ENCODE results near the gene ZNF597. TPM values are rescaled to one million over a fixed set of nuclear protein-coding genes. Genes with fewer than 3 reads are reported as not detected.
A peak's percentile ranks its signal among the peaks of the same experiment; 100 is the strongest.

ZNF597 gene
- total RNA-seq, 4 donors from 2014 or later, result 0.81 to 1.3 (median 0.96) TPM

DNA sequence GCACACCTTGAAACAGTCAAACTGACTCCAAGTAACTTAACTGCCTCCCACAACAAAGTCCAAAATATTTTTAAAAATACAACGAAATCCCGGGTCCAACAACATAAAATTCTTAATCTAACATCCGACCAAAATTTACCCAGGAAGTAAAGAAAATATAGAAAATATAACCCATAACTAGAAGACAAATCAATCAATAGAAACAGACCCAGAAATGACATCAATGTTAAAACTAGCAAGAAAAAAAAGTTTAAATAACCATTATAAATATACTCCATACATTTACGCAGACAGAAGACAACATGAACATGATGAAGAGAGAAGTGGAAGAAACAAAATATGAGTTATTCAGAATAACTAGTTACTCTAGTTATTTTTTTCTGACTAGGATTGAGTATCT lies 3.7 kb downstream of the ZNF597 start:
- Histone ChIP-seq H3K4me3 (no peak overlapping the region), H3K4me1 (peaks cover under 1 to 8% of the 10 kb centered on the region in 2 donors), H3K27ac (no peak overlapping the region), H3K36me3 (peaks cover 0 to 28% of the 10 kb centered on the region in 2 donors), H3K27me3 (no peaks in the 10 kb centered on the region), H3K9me3 (peaks cover 0 to 19% (median 0%) of the 10 kb centered on the region in 3 donors)
- TF ChIP-seq, protein P1, sequence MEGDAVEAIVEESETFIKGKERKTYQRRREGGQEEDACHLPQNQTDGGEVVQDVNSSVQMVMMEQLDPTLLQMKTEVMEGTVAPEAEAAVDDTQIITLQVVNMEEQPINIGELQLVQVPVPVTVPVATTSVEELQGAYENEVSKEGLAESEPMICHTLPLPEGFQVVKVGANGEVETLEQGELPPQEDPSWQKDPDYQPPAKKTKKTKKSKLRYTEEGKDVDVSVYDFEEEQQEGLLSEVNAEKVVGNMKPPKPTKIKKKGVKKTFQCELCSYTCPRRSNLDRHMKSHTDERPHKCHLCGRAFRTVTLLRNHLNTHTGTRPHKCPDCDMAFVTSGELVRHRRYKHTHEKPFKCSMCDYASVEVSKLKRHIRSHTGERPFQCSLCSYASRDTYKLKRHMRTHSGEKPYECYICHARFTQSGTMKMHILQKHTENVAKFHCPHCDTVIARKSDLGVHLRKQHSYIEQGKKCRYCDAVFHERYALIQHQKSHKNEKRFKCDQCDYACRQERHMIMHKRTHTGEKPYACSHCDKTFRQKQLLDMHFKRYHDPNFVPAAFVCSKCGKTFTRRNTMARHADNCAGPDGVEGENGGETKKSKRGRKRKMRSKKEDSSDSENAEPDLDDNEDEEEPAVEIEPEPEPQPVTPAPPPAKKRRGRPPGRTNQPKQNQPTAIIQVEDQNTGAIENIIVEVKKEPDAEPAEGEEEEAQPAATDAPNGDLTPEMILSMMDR (IDR thresholded peaks at IDR 0.05 in 4 of 5, conservative IDR thresholded peaks at IDR 0.05 in 1 of 5), result no peak
- TF ChIP-seq POLR2A (IDR thresholded peaks at IDR 0.05), result no peak
- in situ Hi-C loops (cut with MboI; ENCODE audit: low sequenced_read_pairs in 4 of 4) (no loop called here), intact Hi-C loops (cut with DNase I; ENCODE audit: low total_unique reads) (no loop called here)
- DNase-seq (no peak), ATAC-seq (no peak)

DNA sequence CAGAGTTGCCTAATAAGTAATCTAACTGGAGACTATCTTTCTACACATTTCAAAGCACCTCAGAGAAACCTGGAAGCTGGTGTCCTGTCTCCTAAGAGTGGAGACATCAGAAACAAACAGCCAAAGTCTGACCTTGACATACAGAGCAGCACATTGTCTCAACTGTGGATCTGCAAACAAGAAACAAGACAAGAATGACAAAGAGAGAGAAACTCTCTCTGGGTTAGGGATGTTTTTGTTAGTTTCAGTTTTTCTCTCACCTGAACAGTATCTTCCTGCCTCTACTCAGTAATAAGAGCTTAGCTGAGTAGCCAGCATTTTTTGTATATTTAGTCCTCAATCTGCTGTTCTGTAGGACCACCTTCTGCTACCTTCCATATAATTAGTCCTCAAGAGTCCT lies 8.9 kb downstream of the ZNF597 start:
- Histone ChIP-seq H3K27ac (no peak overlapping the region), H3K4me3 (no peak overlapping the region), H3K36me3 (peaks cover 2 to 14% of the 10 kb centered on the region in 2 donors), H3K27me3 (no peaks in the 10 kb centered on the region), H3K4me1 (no peaks in the 10 kb centered on the region), H3K9me3 (peaks cover 0 to 10% (median 0%) of the 10 kb centered on the region in 3 donors)
- intact Hi-C loops (cut with DNase I; ENCODE audit: low total_unique reads) (no loop called here), in situ Hi-C loops (cut with MboI; ENCODE audit: low sequenced_read_pairs in 4 of 4) (no loop called here)
- no peak for ATAC-seq
- TF ChIP-seq, protein P1 (IDR thresholded peaks at IDR 0.05 in 4 of 5, conservative IDR thresholded peaks at IDR 0.05 in 1 of 5), result no peak
- TF ChIP-seq POLR2A (IDR thresholded peaks at IDR 0.05), result no peak
- DNase-seq, result no peak

DNA sequence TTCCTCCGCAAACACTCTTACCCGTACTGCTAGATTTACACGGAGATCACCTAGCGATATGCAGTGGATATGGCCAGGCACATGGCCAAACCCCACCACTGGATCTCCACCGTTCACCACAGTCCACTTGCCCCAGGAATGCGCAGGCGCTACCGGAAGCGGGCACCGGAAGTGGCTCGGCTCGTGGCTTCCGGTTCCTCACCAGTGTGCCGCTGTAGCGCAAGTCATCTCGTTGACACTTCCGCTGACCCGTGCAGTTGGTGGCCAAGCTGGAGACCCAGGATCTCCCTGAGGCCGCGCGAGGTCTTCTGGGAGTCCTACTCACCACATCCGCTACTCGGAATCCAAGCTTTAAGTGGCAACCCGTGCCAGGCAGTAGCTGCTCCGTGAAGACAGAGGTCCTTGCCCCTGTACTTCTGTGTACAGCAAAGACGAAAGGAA lies 11.5 kb downstream of the ZNF597 start:
- ATAC-seq, result no peak
- no peak for TF ChIP-seq POLR2A (IDR thresholded peaks at IDR 0.05)
- TF ChIP-seq, protein P1 (IDR thresholded peaks at IDR 0.05 in 4 of 5, conservative IDR thresholded peaks at IDR 0.05 in 1 of 5), result no peak
- DNase-seq, result no peak
- H3K27ac ChIP-seq, result no peak overlapping the region
- intact Hi-C loops (cut with DNase I; ENCODE audit: low total_unique reads), result no loop called here
- in situ Hi-C loops (cut with MboI; ENCODE audit: low sequenced_read_pairs in 4 of 4), result no loop called here
- H3K36me3 ChIP-seq, result peaks cover 2 to 12% of the 10 kb centered on the region in 2 donors
- H3K4me1 ChIP-seq, result no peaks in the 10 kb centered on the region
- no peaks in the 10 kb centered on the region for H3K9me3 ChIP-seq
- peak overlapping the region in 3 of 4 donors; percentile 5 to 29 (median 7) for H3K4me3 ChIP-seq
- H3K27me3 ChIP-seq, result no peaks in the 10 kb centered on the region

DNA sequence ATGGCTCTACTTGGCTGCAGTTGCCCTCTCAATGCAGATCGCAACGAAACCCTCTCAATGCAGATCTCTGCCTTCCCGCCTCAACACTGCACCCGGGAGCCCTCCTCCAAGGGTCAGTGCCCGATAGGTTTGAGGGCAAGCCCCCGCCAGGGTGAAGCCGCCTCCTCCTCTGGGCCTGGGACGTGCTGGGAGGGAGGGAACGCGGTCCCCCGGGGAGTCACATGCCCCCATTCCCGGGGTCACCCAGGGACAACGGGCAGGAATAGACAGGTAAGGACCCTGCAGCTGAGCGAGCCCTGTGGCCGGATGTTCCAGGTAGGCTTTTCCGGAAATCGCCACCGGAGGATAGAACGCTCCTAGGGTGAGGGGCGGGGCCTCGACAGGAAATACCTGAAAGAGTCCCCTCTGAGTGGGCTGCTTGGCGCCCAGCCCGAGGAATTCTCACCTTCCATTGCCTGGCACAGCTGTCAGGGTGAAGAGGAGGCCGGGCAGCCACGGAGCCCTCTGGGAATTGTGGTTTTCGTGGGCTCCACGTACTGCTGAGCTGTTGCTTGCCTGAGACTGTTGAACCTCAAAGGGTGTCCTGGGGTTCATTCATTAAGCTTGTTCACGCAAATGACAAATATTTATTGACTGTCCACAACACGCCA lies 29.4 kb downstream of the ZNF597 start:
- no peaks in the 10 kb centered on the region for H3K27me3 ChIP-seq
- ATAC-seq (no peak), DNase-seq (no peak)
- no peak overlapping the region for H3K27ac ChIP-seq
- TF ChIP-seq POLR2A (IDR thresholded peaks at IDR 0.05), result no peak
- TF ChIP-seq, protein P1 (IDR thresholded peaks at IDR 0.05 in 4 of 5, conservative IDR thresholded peaks at IDR 0.05 in 1 of 5), result no peak
- in situ Hi-C loops (cut with MboI; ENCODE audit: low sequenced_read_pairs in 4 of 4), result loop anchor here in 1 of 4 donors (25.0 kb wide), 1 partner anchor 127 kb away; the partner anchor contains the start of gene ZNF263
- intact Hi-C loops (cut with DNase I; ENCODE audit: low total_unique reads), result no loop called here
- no peak overlapping the region for H3K4me3 ChIP-seq
- H3K36me3 ChIP-seq, result peaks cover 3 to 19% of the 10 kb centered on the region in 2 donors
- peaks cover 17 to 47% (median 25%) of the 10 kb centered on the region in 3 donors for H3K9me3 ChIP-seq
- no peaks in the 10 kb centered on the region for H3K4me1 ChIP-seq
